Measurements from ENCODE around the gene OCA2.
A peak's percentile ranks its signal among the peaks of the same experiment; 100 is the strongest.
"Not testable (repeated sequence)": the region's sequence is repeated elsewhere in the genome, so short reads cannot be mapped to it uniquely, and the experiment has no call there.

The OCA2 gene

DNA sequence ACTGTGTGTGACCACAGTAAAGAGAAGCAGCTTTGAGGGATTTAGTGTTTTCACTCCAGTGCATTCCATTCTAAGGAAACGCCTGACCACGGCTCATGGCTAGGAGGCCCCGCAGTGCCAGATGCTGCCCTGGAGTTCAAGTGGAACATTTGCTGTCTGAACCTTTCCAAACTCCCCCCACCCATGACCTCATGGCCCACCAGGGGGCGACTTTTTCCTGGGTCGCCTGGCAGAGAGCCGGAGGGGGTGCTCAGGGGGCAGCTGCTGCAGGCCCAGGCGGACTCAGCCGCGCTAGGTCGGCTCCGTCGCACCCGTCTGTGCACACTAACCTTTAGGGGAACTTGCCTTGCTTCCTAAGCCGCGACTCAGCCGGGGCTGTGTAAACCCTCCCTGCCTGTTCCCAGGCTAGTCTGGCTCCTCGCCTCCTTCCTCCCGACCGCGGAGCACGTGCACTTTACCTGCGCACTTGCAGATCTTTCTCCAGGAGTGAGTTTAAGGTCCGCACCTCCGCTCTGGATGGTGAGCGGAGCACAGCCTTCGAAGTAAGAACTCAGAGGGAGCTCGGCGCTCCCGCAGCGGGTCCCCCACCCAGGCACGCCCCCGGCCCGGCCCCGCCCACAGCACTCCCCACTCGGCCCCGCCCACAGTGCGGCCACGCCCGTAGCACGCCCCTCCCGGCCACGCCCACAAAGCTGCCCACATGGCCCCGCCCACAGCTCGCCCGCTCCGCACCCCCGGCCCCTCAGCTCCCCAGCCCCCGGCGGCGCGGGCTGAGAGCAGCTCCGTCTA is at the start of gene OCA2:
TSS of gene OCA2 (minus strand) at position 550 of the 789 bp plus-strand sequence. CDS start 17,441 bp downstream, outside the sequence.
- peak; percentile 48 for DNase-seq (ENCODE audit: low spot score)

DNA sequence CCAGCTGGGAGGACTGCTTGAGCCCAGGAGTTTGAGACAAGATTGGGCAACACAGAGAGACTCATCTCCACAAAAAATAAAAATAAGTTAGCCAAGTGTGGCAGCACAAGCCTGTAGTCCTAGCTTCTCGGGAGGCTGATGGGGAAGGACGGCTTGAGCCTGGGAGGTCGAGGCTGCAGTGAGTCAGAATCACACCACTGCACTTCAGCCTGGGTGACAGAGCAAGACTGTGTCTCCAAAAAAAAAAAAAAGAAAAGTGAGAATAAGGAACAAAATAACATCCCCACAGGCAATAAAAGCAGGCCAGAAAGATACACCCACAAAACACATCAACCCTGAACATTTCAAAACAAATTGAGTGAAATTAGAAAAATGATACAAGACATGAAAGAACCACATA is 48.7 kb upstream of the OCA2 start:
- DNase-seq (ENCODE audit: low spot score), result no peak

DNA sequence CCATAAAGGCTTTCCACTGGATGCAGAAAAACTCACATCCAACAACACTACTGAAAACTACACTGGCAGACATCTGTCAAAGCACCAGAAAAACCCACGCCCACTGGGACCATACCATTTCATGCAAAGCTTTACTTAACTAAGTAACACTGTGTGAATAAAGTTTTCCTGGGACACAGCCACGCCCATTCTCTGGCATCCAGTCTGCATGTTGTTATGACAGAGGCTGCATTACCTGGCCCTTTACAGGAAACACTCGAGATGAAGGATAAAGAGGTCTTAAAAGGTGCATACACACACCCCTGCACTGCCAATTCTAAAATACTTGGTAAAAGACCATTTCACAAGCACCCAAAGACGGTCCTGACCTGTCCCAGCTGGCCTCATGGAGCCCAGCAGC is 46.3 kb upstream of the OCA2 start:
- not testable (repeated sequence) for DNase-seq (ENCODE audit: low spot score)

DNA sequence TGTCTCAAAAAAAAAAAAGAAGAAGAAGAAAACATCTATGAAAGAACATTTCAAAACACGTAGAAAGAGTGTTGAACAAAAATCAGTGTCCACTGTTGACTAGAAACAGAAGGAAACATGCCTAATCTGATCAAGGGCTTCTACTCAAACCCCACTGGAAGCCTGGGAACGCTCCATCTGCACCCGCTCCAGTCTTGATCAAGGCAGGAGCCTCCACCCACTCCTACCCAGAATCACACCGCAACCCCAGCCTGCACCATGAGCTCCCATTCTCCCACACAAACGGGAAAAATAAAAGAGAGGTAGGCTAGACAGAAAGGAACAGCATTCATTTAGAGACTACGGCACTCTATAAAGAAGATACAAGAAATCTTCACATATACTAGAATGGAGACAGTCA is 40.9 kb upstream of the OCA2 start:
- no peak for DNase-seq (ENCODE audit: low spot score)

DNA sequence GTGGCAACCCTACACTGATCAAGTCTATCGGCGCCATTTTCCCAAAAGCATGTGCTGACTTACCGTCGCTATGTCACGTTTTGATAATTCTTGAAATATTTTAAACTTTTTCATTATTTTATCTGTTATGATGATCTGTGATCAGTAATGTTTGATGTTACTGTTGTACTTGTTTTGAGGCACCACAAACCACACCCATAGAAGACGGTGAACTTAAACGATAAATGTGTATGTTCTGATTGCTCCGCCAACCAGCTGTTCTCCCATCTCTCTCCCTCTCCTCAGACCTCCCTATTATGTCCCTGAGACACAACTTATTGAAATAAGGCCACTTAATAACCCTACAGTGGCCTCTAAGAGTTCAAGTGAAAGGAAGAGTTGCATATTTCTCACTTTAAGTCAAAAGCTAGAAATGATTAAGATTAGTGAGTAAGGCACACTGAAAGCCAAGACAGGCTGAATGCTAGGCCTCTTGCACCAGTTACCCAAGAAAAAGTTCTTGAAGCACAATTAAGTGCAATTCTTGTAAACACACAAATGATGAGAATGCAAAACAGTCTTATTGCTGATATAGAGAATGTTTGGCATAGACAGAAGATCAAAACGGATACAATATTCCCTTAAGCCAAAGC is 38.4 kb upstream of the OCA2 start:
- DNase-seq (ENCODE audit: low spot score), result not testable (repeated sequence)

DNA sequence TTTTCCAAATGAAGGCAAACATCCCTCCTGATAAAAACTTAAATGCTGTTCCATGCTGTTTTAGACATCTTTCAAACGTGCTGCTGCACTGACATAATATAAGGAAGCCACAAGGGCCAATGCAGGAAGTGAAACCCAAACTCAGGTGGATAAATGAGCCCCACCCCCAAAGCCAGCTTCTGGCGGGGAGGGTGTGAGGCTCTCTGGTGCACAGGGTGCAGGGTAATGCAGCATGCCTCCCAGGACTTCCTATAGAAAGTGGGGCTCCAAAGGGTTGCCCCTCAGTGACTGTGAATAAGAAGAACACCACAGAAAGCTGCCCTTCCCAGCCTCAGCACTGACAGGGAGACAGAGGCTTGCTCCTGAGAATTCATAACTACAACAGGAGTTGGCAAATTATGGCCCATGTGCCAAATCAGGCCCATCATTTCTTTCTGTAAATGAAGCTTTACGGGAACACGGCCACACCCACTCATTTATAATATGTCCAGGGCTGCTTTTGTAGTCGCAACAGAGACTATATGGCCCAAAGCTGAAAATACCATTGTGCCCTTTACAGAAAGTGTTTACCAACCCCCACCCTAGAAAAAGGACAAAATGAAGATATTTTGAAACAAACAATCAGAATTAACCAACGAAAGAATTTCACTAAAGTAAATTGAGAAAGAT is 37.3 kb upstream of the OCA2 start:
- DNase-seq (ENCODE audit: low spot score), result not testable (repeated sequence)

DNA sequence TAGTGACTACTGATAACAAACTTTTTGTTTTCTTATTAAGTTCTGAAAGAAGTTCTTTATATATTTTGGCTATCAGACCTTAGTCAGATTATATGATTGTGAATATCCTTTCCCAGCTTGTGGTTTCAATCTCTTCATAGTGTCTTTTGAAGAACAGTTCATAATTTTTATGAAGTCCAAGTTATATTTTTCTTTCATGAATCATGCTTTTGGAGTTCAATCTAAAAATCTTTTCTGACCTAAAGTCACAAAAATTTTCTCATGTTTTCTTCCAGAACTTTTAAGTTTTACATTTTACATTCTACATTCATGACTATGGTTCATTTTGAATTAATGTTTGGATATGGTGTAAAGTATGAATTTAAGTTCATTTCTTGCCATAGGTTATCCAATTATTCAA is 34.2 kb upstream of the OCA2 start:
- DNase-seq (ENCODE audit: low spot score), result no peak

DNA sequence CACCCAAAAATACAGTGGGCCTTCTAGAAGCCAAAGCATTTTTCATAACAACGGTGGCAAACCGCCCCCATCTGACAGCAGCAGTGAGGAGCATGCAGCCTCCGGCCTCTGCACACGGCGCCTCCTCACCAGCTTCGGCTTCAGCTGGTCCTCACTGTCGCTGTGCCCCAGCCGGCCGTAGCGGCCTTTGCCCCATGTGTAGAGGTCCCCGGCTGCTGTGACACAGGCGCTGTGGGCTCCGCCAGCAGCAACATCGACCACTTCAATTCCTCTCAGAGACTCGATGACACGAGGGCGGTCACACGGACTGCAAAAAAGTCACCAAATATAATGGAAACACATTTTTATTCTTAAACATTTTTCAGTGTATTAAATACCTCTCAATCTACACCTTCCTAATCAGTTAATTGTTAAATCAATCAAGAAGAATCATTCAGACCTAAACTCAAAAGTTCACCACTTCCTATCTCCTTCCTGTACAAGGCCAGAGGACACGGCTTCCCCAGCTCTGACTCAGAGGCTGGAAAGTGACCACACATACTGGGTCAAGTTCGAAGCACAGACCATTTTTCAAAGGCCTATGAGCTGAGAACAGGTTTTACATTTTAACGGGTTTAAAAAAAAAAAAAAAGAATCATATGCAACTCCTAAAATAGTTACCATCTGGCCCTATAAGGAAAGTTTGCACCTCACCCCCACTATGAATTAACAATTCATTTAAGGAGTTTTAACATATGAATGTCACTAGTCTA is 33.6 kb upstream of the OCA2 start:
- DNase-seq (ENCODE audit: low spot score), result no peak

DNA sequence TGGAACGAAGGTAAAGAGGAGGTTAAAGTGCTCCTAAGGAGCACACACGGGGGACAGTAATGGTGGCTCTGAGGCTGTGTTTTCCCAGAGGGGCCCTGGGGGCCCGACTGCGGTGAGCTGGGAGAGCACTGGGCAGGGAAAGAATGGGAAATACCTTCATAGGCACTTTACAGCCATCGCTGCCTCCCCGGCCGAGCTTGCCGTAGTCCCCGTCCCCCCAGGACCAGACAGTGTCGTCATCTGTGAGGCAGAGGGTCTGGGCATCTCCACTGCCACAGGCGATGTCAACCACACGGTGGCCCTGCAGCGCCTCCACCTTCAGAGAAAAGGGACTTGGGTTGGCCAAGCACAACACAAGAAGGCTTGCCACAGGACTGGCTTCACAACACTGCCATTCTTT is 32.8 kb upstream of the OCA2 start:
- no peak for DNase-seq (ENCODE audit: low spot score)

DNA sequence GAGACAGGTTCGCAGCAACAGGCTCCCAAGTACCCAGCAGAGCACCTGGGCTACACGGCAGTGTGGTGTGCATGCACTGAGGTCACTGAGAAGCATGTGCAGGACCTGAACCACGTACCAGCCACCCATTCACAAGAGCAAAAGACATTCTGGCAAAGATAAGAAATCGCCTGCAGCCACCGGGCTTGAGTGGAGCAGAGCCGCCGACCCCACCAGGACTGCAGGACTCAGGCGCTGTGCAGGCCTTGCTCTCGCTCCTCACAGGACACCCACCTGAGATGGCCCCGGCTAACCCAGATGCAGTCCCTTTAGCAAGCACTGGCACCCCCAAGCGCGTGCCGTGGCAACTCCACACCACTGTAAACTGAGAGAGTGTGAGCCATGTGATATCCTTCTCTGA is 32.3 kb upstream of the OCA2 start:
- DNase-seq (ENCODE audit: low spot score), result no peak

DNA sequence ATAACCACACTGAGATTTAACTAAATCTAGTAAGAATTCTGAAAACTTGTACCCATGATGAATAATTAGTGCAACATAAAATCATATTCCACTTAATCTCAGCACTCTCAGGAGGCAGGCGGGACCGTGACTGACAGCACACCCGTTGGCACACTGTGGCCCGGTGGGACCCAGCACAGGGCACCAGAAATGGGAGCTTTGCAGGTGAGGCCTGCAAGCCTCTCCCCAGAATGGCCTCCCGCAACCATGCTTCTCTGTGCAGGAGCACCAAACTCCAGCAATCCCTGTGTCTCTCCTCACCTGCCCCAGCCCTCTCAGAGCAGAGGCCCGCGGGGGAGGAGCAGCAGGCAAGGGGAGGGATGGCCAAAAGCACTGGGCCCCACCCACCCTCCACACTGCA is 31.5 kb upstream of the OCA2 start:
- no peak for DNase-seq (ENCODE audit: low spot score)

DNA sequence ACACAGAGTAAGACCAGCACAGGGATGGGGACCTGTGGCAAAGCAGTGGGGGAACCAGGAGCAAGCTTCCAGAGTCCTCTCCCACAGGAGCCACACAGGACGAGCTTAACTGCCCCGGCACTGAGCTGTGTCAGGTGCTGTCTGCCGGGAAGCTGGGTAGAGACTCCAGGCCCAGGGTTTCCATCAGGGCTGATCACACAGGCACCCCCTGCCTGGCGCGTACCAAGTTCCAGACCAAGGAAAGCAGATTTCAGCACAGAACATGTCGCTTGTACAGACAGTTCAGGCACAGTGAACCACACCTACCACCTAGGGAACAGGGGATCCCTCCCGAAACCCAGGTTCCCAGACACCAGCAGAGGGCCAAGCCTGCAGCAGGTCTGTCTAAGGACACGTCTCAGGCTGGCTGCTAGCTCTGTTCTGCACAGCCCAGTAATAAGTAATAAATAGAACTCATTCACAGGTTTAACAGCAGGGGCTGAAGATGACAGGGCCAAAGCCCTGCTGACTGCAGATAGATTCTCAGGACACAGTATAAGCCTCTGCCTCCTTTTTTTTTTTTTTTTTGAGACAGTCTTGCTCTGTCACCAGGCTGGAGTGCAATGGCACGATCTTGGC is 30.2 kb upstream of the OCA2 start:
- no peak for DNase-seq (ENCODE audit: low spot score)

DNA sequence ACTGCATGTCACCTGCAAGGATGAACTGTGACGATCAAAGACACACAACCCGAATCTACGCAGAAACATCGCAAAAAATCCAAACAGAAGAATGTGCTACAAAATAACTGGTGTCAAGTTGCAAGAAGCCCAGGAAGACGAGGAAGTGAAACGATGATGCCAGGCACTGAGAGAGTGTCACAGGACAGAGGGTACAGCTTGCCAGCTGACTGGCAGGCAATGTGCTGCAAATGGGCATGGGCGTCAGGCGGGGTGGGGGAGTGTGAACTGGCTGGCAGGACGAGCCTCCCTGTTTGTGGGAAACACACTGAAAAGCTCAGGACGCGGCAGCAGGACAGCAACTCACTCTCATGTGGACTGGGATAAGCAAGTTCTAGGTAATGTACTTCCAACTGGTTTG is 28.9 kb upstream of the OCA2 start:
- DNase-seq (ENCODE audit: low spot score), result no peak

DNA sequence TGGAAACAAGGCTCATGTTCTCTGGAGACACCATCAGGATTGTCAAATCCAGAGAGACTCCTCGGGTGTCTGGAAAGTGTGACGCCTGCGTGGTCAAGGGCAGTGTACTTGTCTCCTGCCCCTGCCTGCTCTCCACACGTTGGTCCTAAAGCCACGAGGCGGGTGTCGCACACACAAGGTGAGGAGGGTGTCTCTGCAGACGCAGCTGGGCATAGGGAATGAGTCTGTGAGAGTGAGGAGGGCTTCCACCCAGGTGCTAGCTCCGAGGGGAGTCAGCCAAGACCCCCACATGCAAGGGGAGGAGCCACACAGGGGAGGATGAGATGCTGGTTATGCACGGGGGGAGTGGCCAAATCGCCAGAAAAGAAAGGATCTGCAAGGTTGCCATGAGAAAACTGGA is 27.9 kb upstream of the OCA2 start:
- no peak for DNase-seq (ENCODE audit: low spot score)

DNA sequence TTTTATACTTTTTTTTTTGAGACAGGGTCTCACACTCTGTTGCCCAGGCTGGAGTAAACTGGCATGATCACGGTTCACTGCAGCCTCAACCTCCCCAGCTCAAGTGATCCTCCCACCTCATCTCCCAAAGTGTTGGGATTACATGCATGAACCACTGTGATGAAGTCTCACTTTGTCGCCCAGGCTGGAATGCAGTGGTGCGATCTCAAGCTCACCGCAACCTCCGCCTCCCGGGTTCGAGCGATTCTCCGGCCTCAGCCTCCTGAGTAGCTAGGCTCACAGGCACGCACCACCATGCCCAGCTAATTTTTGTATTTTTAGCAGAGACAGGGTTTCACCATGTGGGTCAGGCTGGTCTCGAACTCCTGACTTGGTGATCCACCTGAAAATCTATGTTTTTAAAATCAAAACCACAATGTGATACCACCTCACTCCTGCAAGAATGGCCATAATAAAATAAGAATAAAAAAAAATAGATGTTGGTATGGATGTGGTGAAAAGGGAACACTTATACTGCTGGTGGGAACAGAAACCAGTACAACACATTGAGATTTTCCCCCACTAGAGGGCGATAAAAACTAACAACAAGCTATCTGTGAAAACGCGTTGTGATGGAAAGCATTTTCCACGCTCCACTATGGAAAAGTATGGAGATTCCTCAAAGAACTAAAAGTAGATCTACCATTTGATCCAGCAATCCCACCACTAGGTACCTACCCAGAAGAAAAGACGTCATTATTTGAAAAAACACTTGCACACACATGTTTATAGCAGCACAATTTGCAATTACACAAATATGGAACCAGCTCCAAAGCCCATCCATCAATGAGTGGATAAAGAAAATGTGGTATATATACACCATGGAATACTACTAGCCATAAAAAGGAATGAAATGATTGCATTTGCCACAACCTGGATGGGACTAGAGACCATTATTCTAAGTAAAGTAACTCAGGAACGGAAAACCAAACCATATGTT is 26.8 kb upstream of the OCA2 start:
- peak; percentile 49 for DNase-seq (ENCODE audit: low spot score)

DNA sequence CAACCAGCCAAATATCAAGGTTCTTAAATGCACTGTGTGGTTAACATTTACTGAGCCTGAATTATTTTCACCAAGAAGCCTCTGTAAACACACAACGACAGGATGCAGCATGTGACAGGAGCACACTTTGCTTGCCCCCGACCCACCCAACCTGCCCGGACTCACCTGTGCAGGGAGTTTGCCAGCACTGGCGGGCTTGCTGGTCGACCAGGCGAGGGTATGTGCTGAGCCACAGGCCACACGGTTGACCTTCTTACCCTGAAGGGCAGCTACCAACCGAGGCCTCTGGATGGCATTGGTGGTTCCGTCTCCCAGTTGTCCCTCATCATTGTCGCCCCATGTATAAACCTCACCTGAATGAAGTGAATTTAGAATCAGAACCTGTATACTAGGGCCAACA is 25.7 kb upstream of the OCA2 start:
- DNase-seq (ENCODE audit: low spot score), result no peak

DNA sequence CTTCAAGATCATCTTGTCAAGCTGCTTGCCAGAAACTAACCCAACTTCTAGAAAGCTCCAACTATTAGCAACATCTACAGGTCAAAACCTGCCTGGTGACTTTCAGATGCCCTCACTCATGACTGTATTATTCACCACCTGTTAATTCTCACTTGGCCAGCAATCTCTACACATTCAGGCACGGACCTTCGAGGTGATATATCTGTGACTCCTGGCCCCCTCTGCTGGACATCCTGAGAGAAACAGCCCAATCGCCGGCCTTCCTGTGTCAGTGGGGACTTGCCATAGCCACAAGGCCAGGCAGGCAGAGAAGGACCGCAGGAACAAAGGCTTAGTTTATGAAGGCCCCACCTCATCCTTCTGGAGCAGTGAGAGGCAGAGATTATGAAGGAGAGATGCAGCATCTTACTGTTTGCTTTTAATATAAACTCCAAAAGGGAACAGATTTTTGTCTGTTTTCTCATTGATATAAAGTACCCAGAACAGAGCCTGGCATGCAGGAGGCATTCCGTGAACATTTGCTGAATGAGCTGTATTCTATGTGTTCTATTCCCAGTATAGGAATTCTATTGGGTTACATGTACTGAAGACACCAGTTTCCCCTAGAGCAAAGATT is 24.4 kb upstream of the OCA2 start:
- DNase-seq (ENCODE audit: low spot score), result peak; percentile 26

DNA sequence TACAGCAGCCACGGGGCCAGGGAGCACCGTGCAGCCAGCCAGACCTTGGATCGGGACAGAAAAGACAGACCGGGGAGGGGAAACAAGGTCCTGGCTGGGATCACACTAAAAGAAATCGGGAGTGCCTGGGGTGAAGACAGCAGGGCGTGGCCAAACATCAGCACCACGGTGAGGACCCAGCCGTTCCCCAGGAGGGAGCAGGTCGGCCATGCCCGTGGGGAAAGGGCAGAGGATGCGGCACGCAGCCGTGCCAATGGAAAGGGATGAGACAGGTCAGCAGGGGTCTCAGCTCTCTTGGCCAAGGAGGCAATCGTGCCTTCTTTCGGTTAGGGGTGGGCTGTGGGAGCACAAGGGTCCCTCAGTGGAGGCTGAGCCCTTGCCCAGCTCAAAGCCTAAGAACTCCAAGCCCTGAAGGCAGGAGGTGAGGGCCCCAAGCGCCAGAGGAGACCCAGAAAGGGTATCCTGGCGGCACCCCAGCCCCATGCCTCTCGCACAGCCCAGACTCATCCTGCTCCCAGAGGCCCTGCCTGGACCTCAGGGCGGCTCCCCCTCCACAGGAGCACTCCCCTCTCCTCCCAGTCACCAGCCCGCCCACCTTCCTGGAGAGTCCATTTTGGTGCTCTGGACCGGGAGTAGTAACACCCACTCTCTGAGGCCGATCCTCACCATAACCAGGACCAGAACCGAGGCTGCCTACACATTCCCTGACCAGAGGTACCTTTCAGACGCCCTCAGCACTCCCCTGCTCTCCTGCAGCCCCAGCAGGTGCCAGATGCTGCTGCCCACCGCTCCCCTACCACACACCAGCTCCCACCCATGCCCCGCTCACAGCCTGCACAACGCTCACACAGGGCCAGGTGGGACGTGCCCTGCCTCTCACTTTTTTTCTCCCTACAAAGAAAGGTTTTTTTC is 23.2 kb upstream of the OCA2 start:
- DNase-seq (ENCODE audit: low spot score), result no peak

DNA sequence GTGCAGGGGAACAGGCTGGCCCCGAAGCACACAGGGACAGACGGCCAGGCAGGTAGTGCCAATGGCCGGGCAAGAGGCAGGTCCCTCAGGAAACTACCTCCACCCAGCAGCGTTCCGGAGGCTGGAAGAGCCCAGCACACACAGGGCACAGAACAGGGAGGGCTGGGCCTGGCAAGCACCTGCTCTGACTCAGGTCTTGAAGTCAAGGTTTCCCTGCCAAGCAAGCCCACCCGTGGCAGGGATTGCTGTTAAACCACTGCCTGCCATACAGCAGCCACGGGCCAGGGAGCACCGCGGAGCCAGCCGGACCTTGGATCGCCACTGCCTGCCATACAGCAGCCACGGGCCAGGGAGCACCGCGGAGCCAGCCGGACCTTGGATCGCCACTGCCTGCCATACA is 22.5 kb upstream of the OCA2 start:
- not testable (repeated sequence) for DNase-seq (ENCODE audit: low spot score)

DNA sequence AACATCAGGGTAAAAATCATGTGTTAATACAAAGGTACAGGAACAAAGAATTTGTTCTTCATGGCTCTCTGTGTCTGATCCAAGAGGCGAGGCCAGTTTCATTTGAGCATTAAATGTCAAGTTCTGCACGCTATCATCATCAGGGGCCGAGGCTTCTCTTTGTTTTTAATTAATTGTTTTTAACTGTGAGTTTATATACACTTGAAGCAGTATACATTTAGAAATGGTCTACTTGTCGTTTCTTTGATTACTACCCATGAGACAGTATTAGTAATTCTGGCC is 21.2 kb upstream of the OCA2 start:
- no peak for DNase-seq (ENCODE audit: low spot score)

Measured in hematopoietic multipotent progenitor cell treated with erythropoietin and hydrocortisone succinate and interleukin-3 and kit ligand, for 17 days (in vitro differentiated cells).